ENCODE measurements around the gene ADAMTSL3. TPM values are rescaled to one million over a fixed set of nuclear protein-coding genes. Genes with fewer than 3 reads are reported as not detected.

ADAMTSL3 gene
- total RNA-seq, 1 donor from 2014 or later = 13.2 TPM

DNA sequence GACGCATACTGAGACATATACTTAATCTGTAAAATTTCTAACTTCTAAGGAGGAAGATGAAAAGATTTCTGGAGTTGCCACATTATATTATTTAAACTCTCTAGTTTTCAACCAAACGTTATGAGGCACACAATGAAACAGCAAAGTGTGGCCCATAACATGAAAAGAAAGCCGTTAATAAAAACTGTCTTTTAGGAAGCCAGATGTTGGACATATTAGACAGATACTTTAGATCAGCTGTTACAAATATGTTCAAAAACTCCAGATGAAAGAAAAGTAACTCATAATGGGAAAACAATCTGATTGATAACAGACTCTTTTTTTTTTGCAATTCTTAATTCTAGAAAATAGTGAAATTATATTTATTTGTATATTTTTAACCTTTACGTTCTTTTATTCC, 34.3 kb downstream of the ADAMTSL3 start:
- Mint-ChIP-seq H3K4me1 (peaks cover 21% of the 10 kb centered on the region), H3K27ac (no peak overlapping the region), H3K4me3 (no peak overlapping the region), H3K9me3 (peaks cover 3% of the 10 kb centered on the region), H3K36me3 (no peaks in the 10 kb centered on the region), H3K27me3 (ENCODE audit: low read depth) (no peaks in the 10 kb centered on the region)
- no peak for TF ChIP-seq CTCF (IDR thresholded peaks at IDR 0.05; ENCODE audit: unreplicated experiment)
- DNase-seq (ENCODE audit: low spot score in 2 of 2, unreplicated experiment in 2 of 2) = no peak

DNA sequence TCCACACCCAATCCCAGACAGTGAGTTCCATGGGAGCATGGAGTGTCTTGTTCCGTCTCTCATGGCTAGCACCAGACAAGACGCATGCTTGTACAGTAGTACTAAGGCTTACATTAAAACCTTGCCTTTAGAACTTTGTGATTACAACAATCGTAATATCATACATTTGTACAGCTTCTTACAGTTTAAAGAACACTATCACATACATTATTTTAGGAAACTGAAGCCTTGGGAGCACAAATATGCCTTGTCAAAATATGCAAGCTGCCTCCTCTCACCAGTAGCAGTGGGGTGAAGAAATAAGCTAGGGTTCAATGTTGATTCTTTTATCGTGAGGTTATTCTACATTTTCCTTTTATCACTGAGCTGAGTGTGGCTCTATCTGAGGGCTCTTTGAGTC, 36.8 kb downstream of the ADAMTSL3 start:
- Mint-ChIP-seq H3K27me3 (ENCODE audit: low read depth) (no peaks in the 10 kb centered on the region), H3K36me3 (no peaks in the 10 kb centered on the region), H3K4me1 (peaks cover 35% of the 10 kb centered on the region), H3K27ac (no peak overlapping the region), H3K9me3 (no peaks in the 10 kb centered on the region), H3K4me3 (no peak overlapping the region)
- no peak for DNase-seq (ENCODE audit: low spot score in 2 of 2, unreplicated experiment in 2 of 2)
- no peak for TF ChIP-seq CTCF (IDR thresholded peaks at IDR 0.05; ENCODE audit: unreplicated experiment)

GRCh38 chr15:83692746-83693581, 39.0 kb downstream of the ADAMTSL3 start:
- peaks cover 30% of the 10 kb centered on the region for H3K4me1 Mint-ChIP-seq
- no peak for DNase-seq (ENCODE audit: low spot score in 2 of 2, unreplicated experiment in 2 of 2)
- no peaks in the 10 kb centered on the region for H3K36me3 Mint-ChIP-seq
- peak overlapping the region; percentile 48 for H3K27ac Mint-ChIP-seq
- no peaks in the 10 kb centered on the region for H3K27me3 Mint-ChIP-seq (ENCODE audit: low read depth)
- no peak for TF ChIP-seq CTCF (IDR thresholded peaks at IDR 0.05; ENCODE audit: unreplicated experiment)
- no peak overlapping the region for H3K4me3 Mint-ChIP-seq
- no peaks in the 10 kb centered on the region for H3K9me3 Mint-ChIP-seq

DNA sequence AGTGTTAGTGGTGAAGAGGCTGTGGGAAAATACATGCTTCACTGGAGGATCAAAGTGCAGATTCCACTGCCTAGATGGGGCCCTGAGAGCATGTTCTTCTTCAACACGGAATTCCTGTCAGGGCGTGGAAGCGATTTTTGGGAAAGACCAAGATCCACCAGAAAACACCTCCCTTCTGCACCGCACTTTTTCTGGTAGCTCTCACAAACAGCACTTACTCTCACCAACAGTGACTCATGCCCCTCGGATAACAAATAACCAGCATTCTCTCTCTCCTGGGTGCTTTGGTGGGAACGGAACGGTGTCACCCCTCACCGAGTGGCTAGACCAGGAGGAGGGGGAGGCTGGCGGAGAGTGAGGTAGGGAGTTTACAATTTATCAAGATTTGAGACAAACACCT, 40.1 kb downstream of the ADAMTSL3 start:
- DNase-seq (ENCODE audit: low spot score in 2 of 2, unreplicated experiment in 2 of 2) = no peak
- Mint-ChIP-seq H3K27me3 (ENCODE audit: low read depth) (no peaks in the 10 kb centered on the region), H3K36me3 (no peaks in the 10 kb centered on the region), H3K27ac (peak overlapping the region; percentile 87), H3K4me1 (peaks cover 30% of the 10 kb centered on the region), H3K9me3 (no peaks in the 10 kb centered on the region), H3K4me3 (peak overlapping the region; percentile 20)
- TF ChIP-seq CTCF (IDR thresholded peaks at IDR 0.05; ENCODE audit: unreplicated experiment) = no peak

- no peaks in the 10 kb centered on the region for H3K36me3 Mint-ChIP-seq
- H3K4me3 Mint-ChIP-seq = no peak overlapping the region
- H3K4me1 Mint-ChIP-seq = peaks cover 30% of the 10 kb centered on the region
- no peaks in the 10 kb centered on the region for H3K27me3 Mint-ChIP-seq (ENCODE audit: low read depth)
- DNase-seq (ENCODE audit: low spot score in 2 of 2, unreplicated experiment in 2 of 2) = no peak
- H3K27ac Mint-ChIP-seq = peak overlapping the region; percentile 87
- TF ChIP-seq CTCF (IDR thresholded peaks at IDR 0.05; ENCODE audit: unreplicated experiment) = no peak
- no peaks in the 10 kb centered on the region for H3K9me3 Mint-ChIP-seq
These were observed 40.6 kb downstream of the ADAMTSL3 start for GRCh38 chr15:83694536-83694935.
